Activated naive CD4-positive, alpha-beta T cell treated with Interleukin-2 at 50 U/mL for 16 hours (primary cell): ENCODE measurements around the gene SPOUT1.

Experiments
- DNase-seq: peaks from one replicate; pipeline ENCODE4 v3.0.0-alpha.2; 2020

SPOUT1 gene

DNA sequence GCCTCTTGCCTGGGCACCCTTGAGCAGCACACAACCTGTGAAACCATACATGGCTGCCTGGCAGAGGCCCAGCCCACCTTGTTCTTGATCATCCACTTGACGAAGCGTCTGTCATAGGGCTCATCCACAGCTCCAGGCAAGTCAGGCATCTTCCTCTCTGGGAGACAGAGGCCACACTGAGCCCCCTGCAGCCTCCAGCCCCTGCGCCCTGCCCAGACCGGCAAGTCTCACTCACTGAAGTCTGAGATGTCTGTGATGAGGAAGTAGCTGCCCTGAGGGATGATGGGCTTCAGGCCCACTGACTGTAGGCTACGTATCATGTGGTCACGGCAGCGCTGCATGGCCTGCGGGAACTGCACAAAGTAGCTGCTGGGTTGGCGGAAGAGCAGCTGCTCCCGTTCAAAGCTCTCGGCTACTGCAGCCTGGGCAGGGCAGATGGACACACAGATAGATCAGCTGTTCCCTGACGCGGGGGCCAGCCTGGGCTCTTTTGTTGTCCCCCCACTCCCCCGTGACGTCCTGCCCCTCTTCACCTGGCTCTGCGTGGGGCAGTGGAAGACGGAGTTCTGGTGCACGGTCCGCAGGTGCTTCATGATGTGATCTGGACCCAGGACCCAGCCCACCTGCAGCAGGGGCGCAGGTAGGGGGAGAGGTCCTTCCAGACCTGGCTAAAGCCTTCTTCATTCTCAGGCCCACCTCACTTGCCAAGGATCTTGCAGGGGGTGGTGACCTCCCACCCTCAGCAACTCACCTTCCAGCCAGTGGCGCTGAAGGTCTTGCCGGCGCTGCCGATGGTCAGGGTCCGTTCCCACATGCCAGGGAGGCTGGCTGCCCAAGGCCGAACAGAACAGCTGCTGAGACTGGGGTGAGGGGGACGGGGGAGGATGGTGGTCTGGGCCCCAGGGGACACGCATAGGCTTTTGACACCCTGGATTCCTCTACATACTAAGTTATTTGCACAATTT, 5.9 kb upstream of the SPOUT1 start:
- DNase-seq: no peak

- no peak for DNase-seq
These were observed 4.1 kb upstream of the SPOUT1 start for GRCh38 chr9:128833696-128834095.

DNA sequence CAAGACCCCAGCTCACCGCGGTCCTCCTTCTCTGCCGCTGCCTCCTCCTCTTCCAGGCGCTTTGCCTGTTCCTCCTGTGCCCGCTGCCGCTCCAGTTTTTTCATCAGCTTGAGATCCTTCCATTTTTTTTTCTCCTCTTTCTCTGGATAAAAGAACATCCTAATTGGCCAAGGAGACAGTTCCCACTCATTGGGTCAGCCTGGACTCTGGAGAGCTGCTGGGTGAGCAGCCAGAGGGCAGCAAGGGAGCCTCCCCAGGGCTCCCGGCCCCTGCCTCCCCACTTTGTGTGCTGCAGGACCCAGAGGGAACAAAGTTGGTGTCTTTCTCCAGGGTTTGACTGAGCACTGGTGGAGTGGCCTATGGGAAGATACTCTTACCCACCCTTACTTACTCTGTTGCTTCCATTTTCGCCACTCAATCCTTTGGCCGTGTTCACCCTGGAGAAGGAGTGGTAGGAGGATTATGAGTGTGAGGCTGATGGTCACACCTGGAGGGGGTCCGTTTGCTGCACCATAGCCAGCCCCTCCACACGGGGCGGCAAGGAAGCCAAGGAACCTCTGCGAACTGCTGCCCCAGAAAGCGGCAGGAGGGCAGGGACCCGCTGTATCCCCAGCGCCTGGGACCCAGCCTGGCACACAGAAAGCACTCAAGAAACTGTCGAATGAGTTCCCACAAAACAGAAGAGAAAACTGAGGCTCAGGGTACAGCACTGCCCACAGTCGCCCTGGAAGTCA, 708 bp downstream of the SPOUT1 start:
- no peak for DNase-seq

DNA sequence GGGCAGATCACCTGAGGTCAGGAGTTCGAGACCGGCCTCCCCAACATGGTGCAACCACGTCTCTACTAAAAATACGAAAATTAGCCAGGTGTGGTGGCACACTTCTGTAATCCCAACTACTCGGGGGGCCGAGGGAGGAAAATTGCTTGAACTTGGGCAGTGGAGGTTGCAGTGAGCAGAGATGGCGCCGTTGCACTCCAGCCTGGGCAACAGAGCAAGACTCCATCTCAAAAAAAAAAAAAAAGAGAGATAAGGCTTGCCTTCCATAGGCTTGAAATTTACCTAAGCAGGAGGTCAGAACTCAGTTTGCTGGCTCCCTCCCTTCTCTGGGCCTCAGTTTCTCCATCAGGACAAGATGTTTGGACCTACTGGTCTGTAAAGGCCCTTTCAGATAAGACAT, 1.3 kb downstream of the SPOUT1 start:
- DNase-seq: no peak

DNA sequence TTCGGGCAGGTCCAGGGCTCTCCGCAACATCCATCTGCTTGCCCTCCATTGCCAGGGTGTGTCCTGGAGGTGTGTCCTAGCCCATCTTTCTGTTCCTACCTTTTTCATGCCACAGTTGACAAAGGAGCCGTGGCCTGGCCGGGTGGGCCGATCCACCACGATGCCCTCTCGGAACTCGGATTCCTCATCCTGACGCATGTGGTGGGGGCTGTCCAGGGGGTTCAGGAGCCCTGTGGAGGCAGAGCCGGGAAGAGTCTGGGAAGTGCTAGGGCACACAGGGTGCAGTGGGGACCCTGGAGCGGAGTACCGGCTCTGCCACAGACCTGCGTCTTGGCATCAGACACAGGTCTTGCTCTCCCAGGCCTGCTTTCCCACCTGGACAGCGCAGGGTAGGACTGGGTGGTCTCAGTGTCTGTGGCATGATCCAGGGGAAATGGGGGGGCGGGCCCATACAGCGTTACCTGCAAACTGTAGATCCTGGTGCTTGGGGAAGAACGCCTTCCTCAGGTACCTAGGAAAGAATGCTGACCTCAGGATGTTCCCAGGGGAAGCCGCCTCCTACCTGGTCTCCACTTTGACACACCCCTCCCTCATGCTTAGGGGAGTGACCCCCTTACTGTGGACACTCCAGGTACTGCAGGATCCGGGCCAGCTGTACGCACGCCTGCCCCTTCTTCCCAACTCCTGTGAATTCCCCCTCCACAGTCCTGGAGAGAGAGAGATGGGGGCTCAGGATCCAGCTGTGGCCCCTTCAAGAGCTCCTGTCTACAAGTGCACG, 3.5 kb downstream of the SPOUT1 start:
- DNase-seq: no peak

GRCh38 chr9:128824911-128825310, 4.7 kb downstream of the SPOUT1 start:
- no peak for DNase-seq

DNA sequence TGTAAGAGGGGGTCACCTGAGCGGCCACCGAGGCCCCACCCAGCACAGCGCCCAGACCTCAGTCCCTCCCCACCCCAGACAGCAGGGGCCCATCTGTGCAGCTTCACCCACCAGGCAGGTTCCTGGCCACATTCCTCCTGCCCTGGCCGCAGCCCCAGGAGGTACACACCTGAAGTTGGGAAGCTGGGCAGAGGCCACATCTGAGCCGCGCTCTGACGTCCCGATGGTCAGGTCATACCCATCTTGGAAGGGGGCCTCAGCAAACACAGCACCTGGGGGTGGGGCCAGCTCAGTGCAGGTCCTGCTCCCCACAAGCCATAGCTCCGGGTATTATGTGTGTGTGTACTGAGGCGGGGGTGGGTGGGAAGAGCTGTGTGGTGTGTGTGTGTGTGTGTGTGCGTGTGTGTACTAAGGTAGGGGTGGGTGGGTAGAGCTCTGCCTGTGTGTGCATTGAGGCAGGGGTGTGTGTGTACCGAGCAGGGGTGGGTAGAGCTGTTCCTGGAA, 5.6 kb downstream of the SPOUT1 start:
- no peak for DNase-seq

DNA sequence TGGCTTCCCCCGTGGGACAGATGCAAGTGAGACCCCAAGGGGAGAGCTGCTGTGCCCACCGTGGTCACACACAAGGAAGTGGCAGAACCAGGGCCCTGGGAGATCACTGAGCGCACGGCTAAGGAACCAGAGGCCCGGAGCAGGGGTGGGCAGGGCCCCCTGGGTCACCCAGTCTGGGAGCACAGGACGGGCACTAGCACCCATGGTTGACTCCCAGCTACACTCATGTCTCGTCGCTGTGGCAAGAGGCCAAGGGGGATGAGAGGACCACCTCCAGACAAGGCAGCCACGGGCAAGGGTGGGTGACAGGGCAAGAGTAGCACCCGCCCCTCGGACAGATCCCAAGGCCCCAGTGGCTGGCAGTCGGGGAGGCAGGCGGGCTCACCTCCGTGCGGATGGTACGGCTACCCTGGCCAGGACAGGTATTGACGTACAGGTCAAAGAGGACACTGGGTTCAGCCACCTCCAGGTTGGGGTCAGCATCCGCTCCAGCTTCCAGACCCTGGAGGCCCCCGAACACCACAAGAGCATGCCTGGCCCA, 6.2 kb downstream of the SPOUT1 start:
- DNase-seq: no peak

DNA sequence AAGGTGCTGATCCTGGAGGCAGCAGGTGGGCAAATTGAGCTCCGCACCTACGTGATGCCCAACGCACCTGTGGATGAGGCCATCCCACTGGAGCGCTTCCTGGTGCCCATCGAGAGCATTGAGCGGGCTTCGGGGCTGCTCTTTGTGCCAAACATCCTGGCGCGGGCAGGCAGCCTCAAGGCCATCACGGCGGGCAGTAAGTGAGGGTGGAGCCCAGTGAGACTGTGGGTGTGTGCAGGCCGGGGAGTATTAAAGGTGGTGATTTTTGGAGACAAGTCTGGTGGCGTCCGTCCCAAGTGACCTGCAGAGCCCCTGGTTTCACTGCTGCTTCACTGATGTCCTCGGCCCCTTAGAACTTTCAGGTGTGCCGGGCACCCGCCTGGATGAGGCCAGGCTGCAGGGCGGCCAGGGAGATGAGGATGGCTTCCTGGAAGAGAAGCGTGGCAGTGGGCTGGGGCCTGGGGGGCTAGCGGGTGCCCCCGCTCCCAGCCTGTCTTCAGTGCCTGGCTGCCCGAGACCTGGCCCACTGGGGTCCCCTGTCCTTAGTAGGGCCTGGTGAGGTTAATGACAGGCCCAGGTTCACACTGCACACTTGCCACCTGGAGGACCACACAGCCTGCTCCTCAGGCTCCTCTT, 7.1 kb downstream of the SPOUT1 start:
- no peak for DNase-seq

DNA sequence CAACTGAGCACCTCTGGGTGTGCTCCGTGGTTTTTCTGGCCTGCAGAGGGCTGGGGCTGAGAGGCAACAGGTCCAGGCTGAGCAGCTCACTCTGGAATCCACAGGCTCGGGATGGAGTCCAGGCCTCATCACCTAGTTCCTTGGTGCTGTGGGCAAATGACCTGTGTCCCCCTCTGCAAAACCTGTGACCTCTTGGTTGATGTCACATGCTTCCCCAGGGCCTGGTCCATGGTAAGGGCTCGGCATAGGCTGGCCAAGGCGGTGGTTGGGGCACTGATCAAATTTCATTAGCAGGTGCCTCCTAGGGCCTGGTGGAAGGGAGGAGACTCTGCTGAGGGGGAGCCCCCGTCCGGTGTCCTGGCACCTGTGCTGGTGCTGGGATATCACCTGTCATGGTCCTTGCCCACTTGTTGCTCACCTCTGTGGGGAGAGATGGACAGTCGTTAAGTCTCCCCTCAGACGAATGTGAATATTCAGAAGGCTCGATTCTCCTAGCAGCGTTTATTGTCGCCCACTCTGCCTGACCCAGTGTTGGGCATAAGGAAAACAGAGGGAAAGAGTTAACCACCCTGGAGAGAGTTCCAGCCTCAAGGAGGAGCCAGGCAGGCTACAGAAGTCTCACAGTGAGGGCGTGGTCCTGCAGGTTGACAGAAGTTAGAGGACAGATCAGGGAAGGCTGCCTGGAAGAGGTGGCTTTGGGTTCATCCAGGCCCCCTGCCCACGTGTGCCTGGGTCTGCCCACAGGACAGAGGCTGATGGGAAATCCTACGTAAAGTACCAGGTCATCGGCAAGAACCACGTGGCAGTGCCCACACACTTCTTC, 7.8 kb downstream of the SPOUT1 start:
- DNase-seq: no peak

DNA sequence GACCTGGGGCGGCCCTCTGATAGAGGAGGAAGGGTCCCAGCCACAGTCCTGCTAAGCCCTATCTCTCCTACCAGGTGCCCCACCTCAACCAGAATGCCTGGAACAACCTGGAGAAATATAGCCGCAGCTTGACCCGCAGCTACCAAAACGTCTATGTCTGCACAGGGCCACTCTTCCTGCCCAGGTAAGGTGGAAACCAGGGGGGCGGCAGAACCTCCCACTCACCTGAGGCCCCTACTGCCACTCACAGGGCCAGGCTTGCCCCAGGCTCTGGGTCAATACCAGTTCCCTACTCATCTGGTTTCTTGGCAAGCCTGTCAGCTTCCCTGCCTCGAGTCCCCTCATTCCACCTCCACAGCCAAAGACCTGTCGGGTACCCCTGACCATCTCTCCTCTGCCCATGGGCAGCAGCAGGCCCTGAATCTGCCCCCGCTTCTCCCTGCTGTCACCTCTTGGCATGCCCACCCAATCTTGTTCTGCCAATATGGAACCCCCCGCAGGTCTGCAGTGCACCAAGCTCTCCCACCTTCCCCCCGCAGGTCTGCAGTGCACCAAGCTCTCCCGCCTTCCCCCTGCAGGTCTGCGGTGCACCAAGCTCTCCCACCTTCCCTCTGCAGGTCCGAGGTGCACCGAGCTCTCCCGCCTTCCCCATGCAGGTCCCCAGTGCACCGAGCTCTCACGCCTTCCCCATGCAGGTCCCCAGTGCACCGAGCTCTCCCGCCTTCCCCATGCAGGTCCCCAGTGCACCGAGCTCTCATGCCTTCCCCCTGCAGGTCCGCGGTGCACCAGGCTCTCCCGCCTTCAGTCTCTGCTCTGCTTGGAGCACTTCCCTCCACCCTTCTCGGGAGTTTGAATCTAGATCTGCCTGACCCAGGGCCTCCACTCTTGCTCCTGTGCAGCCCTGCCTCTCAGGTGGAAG, 8.7 kb downstream of the SPOUT1 start:
- DNase-seq: no peak

- no peak for DNase-seq
These were observed 9.6 kb downstream of the SPOUT1 start for GRCh38 chr9:128819716-128820664.

GRCh38 chr9:128818839-128819715, 10.5 kb downstream of the SPOUT1 start:
- peak; percentile 44 for DNase-seq

DNA sequence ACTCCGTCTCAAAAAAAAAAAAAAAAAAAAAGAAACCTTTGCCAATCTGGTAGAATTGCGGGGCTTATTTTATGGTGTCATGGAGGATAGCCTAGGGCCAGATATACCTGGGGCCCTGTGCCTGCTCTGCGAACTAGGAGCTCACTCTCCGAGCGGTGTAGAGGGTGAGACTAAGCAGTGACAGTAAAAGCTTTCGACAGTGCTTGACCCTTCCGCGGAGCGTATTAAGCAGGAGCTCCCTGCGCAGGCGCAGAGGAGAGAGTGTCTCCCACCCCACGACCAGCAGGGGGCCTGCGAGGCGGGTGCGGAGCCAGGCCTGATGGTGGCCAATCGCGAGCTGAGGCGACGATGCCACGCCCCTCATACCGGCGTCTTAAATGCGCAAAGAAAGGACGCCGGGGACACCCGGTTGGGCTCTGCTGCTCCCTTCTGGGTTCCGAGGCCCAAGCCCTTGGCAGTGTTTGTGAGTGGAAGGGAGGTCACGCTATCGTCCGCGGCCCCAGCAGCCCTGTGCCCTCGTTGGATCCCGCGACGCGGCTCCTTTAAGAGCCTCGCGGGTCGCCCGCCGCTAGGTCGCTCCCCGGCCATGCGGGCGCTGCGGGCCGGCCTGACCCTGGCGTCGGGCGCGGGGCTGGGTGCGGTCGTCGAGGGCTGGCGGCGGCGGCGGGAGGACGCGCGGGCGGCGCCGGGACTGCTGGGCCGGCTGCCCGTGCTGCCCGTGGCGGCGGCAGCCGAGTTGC, 11.3 kb downstream of the SPOUT1 start, which contains the start of gene ENDOG:
Gene ENDOG, plus strand, starts transcription at position 402 of the 740 bp plus-strand sequence. Its CDS starts 185 bp downstream, at position 587.
- DNase-seq: peak; percentile 99

GRCh38 chr9:128810873-128811272, 18.7 kb downstream of the SPOUT1 start:
- no peak for DNase-seq

DNA sequence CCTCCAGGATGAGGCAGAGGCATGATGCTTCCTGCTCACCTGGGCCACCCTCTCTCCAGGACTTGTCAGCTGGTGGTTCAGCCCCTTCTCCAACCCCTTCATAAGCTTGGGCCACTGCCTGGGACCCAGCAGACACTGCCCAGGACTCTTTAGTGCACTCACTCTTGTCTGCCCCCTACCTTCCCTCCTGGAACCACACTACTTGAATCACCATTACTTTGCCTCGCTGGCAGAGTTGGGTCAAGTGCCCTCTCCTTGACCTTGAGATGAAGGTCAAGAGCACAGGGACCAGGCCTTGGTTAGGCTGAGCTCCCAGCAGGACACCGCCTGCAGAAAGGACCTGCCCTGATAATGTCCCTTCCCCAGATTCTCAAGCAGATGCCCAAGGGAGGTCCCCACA, 19.8 kb downstream of the SPOUT1 start:
- DNase-seq: no peak

DNA sequence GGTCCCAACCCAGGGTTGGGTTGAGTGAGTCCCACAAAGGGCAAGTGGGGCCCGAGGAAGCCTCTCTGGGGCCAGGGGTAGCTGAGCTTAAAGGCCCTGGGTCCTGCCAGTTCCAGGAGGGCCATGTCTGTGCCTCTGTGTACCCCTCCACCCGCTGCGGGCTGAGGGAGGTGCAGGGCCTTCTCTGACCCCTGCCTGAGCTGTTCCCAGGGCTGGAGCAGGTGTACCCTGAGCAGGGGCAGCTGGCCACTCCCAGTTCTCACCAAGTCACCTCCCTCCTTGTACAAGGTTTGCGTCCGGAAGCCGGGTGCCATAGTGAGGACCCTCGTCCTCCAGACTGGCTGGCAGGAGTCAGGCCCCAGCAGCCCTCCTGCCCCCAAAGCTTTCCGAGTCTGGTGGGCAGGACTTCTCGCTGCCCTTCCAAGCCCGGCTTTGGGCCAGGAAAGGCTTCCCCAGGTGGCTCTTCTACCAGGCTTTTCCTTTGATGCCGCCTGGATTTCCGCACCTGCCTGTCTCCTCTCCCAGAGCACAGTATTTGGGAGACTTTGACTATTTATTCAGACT, 20.5 kb downstream of the SPOUT1 start:
- no peak for DNase-seq
